ENCODE measurements around the gene KIAA1671.

The KIAA1671 gene

DNA sequence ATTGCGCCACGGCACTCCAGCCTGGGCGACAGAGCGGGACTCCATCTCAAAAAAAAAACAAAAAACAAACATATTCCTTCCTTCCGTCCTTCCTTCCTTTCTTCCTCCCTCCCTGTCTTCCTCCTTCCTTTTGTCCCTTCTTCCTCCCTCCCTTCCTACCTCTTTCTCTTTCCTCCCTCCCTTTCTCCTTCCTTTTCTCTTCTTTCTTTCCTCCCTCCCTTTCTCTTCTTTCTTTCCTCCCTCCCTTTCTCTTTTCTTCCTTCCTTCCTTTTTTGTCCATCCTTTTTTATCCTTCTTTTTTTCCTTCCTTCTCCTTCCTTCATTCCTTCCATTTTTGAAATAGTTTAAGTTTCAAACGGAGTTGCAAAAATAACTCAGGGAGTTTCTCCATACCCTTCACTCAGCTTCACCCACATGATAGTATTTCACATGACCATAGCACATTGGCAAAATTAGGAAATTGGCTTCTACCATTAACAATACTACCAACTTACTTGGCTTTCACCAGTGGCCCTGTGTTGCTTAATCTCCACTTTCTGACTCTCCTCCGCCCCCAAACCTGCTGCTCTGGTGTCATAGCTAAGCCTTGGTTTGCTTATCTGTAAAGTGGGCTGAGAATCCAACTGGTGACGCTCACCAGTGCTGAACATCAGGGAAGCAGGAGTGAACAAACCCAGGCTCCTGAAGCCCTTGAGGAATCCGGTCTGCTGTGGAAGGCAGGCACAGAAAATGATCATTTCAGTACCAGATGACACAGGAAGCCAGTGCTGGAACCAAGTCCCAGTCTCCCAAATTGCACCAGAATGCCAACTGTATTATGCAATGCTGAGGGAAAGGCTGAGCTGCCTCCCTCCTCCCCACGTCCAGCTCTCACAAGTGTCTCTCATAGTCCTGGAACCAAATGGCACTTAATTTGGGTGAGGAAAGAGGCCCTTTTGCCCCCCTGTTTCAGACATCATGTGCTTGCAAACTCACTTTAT lies 229.9 kb downstream of the KIAA1671 start:
- DNase-seq (ENCODE audit: low read depth), result peak; percentile 12
- TF ChIP-seq, protein P1, sequence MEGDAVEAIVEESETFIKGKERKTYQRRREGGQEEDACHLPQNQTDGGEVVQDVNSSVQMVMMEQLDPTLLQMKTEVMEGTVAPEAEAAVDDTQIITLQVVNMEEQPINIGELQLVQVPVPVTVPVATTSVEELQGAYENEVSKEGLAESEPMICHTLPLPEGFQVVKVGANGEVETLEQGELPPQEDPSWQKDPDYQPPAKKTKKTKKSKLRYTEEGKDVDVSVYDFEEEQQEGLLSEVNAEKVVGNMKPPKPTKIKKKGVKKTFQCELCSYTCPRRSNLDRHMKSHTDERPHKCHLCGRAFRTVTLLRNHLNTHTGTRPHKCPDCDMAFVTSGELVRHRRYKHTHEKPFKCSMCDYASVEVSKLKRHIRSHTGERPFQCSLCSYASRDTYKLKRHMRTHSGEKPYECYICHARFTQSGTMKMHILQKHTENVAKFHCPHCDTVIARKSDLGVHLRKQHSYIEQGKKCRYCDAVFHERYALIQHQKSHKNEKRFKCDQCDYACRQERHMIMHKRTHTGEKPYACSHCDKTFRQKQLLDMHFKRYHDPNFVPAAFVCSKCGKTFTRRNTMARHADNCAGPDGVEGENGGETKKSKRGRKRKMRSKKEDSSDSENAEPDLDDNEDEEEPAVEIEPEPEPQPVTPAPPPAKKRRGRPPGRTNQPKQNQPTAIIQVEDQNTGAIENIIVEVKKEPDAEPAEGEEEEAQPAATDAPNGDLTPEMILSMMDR (conservative IDR thresholded peaks at IDR 0.05; ENCODE audit: low read length), result no peak
- no peak overlapping the region for H3K4me3 ChIP-seq (ENCODE audit: low read length)

DNA sequence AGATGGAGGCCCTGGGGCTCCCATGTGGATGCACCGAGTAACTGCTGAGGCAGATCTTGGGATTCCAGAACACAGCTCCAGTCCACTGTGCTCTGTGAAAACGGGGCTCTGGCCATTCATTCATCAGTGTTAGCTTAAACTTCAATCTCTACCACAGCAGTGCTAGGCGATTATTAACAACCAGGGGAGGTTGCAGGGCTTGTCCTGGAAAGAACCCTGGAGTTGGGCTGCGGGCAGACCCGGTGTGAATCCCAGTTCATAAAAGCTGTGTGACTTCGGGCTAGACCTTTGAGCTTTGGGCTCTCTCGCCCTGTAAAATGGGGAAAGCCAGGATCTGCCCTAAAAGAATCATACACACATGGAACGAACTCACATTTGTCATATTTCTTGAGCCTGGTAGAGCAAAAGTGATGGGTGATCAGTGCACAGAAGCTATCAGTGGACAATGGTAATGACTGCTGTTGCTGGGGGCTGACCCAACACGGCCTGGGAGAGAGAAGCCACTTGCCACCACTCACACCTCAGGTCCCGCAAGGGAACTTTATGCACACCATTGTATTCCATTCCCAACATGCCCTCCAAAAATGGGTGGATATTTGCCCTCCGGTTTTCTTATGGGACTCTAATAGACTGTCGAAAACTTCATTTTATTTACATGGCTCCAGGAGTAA lies 231.6 kb downstream of the KIAA1671 start:
- TF ChIP-seq, protein P1 (conservative IDR thresholded peaks at IDR 0.05; ENCODE audit: low read length), result no peak
- no peak overlapping the region for H3K4me3 ChIP-seq (ENCODE audit: low read length)
- no peak for DNase-seq (ENCODE audit: low read depth)

DNA sequence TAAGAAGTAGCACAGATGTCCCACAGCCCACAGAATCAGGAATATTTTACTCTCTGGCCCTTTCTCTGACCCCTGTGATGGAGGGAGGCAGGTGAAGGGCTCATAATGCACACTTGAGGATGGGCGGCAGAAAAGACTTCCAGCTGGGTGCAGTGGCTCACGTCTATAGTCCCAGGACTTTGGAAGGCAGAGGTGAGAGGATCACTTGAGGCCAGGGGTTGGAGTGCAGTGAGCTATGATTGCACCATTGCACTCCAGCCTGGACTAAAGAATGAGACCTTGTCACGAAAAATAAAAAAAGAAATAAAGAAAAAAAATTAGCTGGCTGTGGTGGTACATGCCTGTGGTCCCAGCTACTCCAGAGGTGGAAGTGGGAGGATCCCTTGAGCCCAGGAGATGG lies 233.6 kb downstream of the KIAA1671 start:
- H3K4me3 ChIP-seq (ENCODE audit: low read length), result no peak overlapping the region
- TF ChIP-seq, protein P1 (conservative IDR thresholded peaks at IDR 0.05; ENCODE audit: low read length), result no peak
- DNase-seq (ENCODE audit: low read depth), result no peak

DNA sequence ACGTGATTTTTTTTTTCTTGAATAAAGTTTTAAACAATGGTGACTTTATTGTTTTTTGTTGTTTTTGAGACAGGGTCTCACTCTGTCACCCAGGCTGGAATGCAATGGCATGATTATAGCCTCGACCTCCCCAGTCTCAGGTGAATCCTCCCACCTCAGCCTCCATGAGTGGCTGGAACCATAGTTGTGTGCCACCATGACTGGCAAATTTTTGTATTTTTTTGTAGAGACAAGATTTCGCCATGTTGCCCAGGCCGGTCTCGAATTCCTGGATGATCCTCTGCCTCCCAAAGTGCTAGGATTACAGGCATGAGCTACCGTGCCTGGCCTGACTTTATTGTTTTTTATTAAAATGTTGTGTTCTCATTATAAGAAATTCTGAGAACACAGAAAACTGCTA lies 235.0 kb downstream of the KIAA1671 start:
- DNase-seq (ENCODE audit: low read depth), result no peak
- H3K4me3 ChIP-seq (ENCODE audit: low read length), result no peak overlapping the region
- TF ChIP-seq, protein P1 (conservative IDR thresholded peaks at IDR 0.05; ENCODE audit: low read length), result no peak

DNA sequence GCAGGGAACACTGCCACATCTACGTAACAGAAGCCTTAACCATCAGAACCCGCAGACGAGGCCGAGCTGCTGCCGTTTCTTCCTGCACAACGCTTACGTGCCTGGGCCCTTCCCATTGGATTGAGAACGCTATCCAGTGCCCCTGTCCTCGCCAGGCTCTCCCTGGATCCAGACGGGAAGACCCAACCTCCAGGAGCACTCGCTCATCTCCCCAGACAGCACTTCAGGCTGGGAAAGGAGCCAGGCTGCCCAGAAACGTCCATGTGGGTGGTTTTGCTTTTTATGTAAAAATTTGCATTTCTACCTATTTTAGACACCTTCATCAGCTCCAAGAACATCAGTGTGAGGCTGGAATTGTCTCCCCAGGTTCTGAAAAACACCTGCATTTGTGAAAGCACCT lies 239.9 kb downstream of the KIAA1671 start:
- no peak for DNase-seq (ENCODE audit: low read depth)
- TF ChIP-seq, protein P1 (conservative IDR thresholded peaks at IDR 0.05; ENCODE audit: low read length), result no peak
- H3K4me3 ChIP-seq (ENCODE audit: low read length), result no peak overlapping the region

DNA sequence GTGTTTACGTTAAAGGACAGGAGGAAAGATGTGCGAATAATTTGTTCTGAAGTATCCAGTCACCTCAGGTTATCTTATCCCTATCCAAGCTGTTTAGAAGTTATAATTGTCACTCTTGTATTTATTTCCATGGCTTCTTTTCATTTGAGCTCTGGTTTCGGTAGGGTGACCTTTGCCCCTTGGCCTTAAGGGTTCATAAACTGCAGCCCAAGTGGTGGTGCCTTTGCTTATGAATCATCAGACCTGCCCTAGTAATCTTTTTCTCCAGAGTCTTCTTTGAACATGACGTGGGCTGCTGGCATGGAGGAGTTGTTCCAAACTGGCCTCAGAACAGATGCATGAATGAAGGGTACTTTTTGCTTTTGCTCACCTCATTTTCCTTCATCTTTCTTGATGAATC lies 240.6 kb downstream of the KIAA1671 start:
- TF ChIP-seq, protein P1 (conservative IDR thresholded peaks at IDR 0.05; ENCODE audit: low read length), result no peak
- no peak for DNase-seq (ENCODE audit: low read depth)
- H3K4me3 ChIP-seq (ENCODE audit: low read length), result no peak overlapping the region
